PC-9 (cell line): Measurements from ENCODE around the gene VPS36.
"Not testable (repeated sequence)": the region's sequence is repeated elsewhere in the genome, so short reads cannot be mapped to it uniquely, and the experiment has no call there.

Source experiments
- EZH2 ChIP-seq: fragments of 200-600 bp; sonication (generic); IDR thresholded peaks from 2 replicates; pipeline ENCODE4 v1.8.0; 2017; ENCODE audit warnings: antibody characterized with exemption, low read depth
- TF ChIP-seq, protein P1 (sequence below): fragments of 200-600 bp; sonication (generic); conservative IDR thresholded peaks from 2 replicates; pipeline ENCODE4 v1.6.1; 2017; ENCODE audit warnings: mixed run types, antibody characterized with exemption, mild to moderate bottlenecking, moderate library complexity

DNA sequence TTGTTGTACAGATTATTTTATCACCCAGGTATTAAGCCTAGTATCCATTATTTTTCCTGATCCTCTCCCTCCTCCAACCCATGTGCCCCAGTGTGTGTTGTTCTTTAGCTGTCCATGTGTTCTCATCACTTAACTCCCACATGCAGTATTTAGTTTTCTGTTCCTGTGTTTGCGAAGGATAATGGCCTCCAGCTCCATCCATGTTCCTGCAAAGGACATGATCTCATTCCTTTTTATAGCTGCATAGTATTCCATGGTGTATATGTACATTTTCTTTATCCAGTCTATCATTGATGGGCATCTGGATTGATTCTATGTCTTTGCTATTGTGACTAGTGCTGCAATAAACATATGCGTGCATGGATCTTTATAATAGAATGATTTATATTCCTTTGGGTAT is 18.1 kb upstream of the VPS36 start:
- TF ChIP-seq, protein P1, sequence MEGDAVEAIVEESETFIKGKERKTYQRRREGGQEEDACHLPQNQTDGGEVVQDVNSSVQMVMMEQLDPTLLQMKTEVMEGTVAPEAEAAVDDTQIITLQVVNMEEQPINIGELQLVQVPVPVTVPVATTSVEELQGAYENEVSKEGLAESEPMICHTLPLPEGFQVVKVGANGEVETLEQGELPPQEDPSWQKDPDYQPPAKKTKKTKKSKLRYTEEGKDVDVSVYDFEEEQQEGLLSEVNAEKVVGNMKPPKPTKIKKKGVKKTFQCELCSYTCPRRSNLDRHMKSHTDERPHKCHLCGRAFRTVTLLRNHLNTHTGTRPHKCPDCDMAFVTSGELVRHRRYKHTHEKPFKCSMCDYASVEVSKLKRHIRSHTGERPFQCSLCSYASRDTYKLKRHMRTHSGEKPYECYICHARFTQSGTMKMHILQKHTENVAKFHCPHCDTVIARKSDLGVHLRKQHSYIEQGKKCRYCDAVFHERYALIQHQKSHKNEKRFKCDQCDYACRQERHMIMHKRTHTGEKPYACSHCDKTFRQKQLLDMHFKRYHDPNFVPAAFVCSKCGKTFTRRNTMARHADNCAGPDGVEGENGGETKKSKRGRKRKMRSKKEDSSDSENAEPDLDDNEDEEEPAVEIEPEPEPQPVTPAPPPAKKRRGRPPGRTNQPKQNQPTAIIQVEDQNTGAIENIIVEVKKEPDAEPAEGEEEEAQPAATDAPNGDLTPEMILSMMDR = not testable (repeated sequence)
- TF ChIP-seq EZH2 = not testable (repeated sequence)
